CD4-positive, alpha-beta T cell treated with Interleukin-6 for 4 hours (primary cell): ENCODE data around the gene CTIF.

ENCODE experiments used
- DNase-seq: peaks from one replicate; pipeline ENCODE4 v3.0.0-alpha.2; 2020; ENCODE audit warnings: mixed read lengths

Gene CTIF

DNA sequence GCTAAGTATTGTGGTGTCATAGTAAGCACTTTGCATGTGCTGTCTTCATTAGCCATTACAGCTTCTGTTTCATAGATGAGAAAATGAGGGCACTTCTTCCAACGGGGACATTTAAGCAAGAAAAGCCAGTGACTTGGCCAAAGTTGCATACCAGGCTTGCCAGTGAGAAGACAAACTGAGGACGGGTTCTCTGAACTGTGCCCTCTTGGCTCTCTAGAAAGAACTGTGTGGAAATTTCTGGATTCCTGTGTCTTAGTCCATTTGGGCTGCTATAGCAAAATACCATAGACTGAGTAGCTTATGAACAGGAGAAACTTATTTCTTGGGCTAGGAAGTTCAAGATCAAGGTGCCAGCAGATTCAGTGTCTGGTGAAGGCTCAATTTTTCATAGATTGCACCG, 13.3 kb downstream of the CTIF start:
- no peak for DNase-seq

DNA sequence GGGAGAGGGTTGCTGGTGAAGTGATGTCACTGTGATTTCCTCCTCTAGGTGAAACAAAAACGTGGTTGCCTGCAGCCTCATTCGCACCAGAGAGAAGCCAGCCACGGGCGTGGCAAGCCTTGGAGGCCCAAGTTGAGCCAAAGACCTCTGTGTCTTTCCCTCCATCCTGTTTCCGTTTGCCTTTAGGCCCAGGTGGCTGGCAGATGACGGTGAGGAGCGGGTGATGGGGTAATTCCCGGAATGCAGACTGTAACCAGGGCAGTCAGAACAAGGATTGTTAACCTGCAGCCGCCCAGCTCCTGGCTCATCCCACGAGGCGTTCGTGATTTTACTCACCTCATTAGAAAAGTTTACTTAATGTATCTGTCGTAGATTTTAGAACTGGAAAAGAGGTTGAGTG, 14.4 kb downstream of the CTIF start:
- no peak for DNase-seq

GRCh38 chr18:48554610-48555400, 16.0 kb downstream of the CTIF start:
- DNase-seq = no peak

- no peak for DNase-seq
Observed at GRCh38 chr18:48555465-48555995, 16.7 kb downstream of the CTIF start.

DNA sequence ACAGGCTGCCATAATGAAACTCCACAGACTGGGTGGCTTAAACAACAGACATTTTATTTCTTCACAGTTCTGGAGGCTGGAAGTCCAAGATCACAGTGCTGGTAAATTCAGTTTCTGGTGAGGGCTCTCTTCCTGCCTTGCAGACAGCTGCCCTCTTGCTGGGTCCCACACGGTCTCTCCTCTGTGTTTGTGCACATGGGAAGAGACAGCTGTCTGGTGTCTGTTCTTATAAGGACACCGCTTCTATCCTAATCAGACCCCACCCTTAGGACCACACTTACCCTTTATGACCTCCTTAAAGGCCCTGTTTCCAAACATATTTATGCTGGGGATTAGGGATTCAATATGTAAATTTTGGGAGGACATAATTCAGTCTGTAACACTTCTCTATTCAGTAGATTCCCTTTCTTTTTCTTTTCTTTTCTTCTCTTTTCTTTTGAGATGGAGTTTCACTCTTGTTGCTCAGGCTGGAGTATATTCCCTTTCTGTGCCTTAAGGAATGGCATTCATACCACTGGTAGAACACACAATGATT, 18.9 kb downstream of the CTIF start:
- DNase-seq = no peak

- DNase-seq = no peak
Observed at GRCh38 chr18:48558248-48558647, 19.4 kb downstream of the CTIF start.

DNA sequence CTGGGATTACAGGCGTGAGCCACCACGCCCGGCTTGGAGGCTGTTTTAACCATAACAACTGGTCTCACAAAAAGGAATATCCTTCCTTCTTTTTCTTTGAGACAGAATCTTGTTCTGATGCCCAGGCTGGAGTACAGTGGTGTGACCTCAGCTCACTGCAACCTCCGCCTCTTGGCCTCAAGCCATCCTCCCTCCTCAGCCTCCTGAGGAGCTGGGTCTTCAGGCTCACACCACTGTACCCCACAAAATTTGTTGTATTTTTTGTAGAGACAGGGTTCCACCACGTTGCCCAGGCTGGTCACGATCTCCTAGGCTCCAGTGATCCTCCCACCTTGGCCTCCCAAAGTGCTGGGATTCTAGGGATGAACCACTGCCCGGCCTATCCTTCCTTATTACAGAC, 21.7 kb downstream of the CTIF start:
- no peak for DNase-seq

DNA sequence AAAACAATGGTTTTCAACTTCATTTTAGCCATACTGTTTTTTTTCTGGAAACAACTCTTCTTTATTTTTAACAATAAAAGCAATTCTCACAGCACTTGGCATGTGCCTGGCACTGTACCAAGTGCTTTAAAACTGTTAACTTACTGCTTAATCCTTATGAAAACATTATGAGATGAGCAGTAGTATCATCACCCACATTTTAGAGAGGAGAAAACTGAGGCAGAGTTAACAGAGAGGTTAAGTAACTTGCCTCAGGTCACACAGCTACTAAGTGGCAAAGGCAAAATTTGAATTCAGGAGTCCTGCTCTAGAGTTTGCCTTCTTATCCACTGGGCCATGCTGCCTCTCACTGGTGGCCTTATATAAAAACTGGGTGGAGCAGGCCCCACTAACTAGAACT, 23.2 kb downstream of the CTIF start:
- no peak for DNase-seq

- no peak for DNase-seq
Observed at GRCh38 chr18:48563027-48563426, 24.2 kb downstream of the CTIF start.

DNA sequence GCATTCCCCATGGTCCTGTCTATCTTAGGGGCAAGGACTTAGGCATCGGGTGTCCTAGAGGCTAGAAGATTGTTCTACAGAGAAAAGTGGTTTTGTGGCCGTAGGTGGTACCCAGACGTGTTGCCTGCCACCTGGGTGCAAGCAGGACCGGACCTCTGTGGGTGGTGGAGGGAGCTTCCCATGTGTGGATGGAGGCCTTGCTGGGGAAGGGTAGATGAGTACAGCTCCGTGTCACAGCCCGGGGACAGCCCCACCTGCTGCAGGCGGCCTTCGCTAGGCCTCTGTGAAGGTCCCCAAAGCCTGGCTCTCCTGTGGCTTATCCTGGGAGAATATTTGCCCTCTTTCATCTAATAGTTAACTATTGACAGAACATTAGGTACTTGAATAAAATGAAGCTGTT, 25.3 kb downstream of the CTIF start:
- DNase-seq = no peak

DNA sequence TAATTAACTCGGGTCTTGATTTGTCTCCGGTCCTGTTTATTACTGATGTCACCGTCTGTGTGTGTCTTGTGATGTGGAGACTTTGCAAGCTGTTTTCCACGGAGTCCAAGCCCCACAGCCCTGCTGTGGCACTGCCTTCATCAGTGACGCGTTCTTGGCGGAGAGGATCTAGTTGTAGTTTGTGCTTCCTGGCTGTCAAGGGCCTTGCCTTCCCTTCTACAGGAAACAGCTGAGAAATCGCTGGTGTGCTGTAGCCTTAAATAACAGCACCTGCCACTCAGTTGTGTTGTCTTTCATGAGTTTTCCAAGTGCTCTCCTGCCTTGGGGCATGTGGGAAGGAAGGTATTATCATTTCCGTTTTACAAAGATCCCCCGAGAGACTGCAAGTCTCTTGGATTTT, 26.3 kb downstream of the CTIF start:
- no peak for DNase-seq

- DNase-seq = no peak
Observed at GRCh38 chr18:48566589-48566988, 27.8 kb downstream of the CTIF start.

DNA sequence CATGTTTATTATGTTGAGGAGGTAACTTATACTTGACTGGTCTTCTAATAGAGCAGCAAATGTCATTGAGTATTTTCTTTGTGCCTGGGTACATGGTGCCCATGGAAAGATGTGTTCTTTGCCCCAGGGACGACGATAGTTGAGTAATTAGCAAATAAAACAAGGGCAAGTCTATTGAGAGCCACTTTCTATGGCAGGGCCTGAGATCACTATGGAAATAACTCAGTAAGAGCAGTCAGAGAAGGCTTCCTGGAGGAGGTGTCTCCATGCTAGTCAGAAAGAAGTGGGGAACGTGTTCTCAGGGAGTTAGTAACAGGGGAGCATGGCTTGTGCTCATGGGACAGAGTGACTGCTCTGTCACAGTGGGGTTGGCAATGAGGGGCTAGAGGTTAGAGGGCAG, 28.6 kb downstream of the CTIF start:
- no peak for DNase-seq

DNA sequence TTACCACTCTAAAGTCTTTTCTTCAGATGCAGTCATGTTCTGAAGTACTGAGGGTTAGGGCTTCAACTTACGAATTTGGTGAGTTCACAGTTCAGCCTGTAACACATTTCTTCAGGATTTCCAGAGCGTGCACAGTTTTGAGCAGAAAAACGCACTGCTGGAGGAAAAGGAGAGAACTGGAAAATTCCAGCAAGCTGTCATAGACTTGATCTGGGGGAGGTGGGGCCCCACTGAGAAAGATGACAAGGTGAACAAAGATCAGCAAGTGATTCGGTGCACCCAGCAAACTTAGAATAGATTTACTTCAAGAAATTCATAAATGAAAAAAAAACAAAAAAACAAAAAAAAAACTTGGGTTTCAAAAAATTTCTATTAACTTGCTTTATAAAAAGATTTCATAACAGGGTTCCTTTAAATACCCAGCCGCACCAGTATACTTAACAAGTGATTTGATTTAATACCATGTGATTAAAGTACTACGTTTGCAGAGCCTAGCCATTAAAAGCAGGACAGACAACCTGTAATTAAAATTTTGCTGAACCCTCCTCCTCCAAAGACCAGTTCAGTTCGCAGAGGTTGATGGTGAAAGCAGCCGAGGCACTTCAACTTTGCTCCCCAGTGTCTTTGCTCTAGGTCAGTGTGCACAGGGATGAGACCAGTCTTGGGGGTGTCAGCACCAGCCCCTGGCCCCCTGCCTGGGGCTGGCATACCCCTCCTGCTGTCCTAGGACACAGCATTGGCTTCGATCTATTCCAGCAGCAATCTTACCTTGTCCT, 30.5 kb downstream of the CTIF start:
- no peak for DNase-seq

DNA sequence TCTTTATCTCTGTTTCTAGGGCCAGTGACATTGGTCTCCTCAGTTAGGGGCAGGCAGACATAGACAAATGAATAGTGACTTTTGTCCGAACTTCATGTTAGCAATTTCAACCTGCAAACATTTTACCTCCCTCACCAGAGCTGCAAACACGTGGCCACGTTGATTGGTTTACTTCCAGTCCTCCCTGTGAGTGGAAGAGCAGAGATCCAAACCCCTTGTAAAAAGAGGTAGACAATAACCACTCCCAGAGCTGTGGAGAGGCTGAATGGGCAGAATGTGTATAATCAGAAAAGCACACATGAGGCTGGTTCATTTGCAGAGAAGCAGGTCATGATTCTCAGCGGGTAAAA, 31.1 kb downstream of the CTIF start:
- DNase-seq = no peak

GRCh38 chr18:48570313-48570712, 31.5 kb downstream of the CTIF start:
- no peak for DNase-seq

- DNase-seq = no peak
Observed at GRCh38 chr18:48571639-48572384, 33.0 kb downstream of the CTIF start.

- DNase-seq = no peak
Observed at GRCh38 chr18:48572402-48573126, 33.7 kb downstream of the CTIF start.

GRCh38 chr18:48573632-48574283, 34.9 kb downstream of the CTIF start:
- DNase-seq = no peak

DNA sequence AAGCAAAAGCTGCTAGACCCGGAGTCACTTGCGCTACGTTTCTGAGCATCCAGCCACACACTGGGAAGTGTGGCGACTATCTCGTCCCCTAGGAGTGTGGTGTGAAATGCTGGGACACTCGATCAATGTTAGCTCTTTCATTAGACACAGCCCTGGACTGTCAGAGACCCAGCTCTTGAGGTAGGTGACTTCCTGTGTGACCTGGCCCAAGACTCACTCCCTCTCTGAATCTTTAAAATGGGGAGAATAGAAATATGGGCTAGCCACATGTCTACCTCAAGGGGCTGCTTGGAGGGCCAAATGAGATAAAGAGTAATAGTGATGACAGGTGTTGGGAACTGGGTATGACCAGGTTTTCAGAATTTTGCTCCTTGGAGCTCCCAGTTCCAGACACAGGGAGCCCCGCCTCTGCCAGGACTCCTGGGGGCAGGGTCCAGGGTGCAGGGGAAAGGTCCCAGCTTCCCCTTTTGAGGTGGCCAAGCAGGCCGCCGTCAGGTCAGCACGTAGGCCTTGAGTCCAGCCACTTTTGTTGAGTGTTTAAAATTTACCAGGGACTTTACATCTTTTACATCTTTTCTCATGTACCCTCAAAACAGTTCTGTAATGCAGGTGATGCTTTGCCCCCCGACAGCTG, 36.0 kb downstream of the CTIF start:
- DNase-seq = no peak

DNA sequence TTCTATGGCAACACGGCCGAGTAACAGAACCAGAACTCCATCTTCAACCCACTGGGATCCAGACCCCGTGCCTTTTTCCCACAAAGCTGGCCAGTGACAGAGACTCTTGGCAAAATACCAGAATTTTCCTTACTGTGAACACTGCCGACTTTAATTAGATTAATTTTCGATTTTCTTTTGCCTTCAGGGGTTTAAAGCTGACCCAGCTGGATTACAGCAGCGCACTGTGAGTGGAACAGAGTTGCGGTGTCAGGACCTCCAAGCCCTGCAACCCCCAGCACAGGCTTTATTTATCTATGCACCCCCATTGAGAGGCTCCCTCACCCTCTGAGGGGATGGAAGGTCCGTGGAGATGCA, 36.4 kb downstream of the CTIF start:
- DNase-seq = no peak
